ENCODE data around the gene TEF.
A peak's percentile ranks its signal among the peaks of the same experiment; 100 is the strongest.

TEF gene, protein sequence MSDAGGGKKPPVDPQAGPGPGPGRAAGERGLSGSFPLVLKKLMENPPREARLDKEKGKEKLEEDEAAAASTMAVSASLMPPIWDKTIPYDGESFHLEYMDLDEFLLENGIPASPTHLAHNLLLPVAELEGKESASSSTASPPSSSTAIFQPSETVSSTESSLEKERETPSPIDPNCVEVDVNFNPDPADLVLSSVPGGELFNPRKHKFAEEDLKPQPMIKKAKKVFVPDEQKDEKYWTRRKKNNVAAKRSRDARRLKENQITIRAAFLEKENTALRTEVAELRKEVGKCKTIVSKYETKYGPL
- long read RNA-seq, partial matches to known transcripts = 0 of 1 reads
- long read RNA-seq, other reads (novel, unspliced or antisense) = 1 of 1 reads

DNA sequence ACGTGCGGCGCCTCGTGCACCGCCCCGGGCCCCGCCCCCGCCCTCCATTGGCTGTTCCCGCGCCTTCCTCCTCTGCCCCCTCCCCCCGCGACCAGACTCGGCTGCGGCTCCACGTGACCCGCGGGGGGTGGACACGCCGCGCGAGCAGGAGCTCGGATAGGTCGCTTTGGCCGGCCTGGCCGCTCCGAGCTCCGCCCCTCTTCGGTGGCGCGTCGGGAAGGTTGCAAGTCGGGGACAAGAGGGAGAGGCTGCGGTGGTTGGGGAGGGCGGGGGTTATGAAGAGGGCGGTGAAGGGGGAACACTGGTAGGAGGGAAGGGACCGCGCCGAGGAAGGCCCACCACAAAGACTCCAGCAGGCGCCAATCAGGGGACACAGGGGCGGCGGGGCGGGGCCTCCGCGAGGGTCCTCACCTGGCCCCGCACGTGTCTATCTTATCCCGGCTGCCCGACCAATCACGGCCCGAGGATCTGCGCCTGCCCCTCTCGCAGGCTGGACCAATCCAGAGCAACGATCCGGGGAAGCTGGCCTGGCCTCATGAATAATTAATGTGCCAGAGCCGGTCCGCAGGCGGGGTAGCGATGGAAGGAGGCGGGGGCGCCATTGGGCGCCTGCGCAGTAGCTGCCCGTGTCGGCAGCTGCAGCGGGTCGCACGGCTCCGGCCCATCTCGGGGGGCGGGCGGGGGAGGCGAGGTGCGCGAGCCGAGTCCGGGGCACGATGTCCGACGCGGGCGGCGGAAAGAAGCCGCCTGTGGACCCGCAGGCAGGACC, at the start of gene TEF:
Gene TEF, plus strand, starts transcription at position 614 of the 769 bp plus-strand sequence. Its CDS starts 103 bp downstream, at position 717.
- TF ChIP-seq GABPA (IDR thresholded peaks at IDR 0.05; ENCODE audit: low read depth) (no peak), CTCF (IDR thresholded peaks at IDR 0.05; ENCODE audit: insufficient read depth, low read length) (no peak), POLR2AphosphoS5 (IDR thresholded peaks at IDR 0.05; ENCODE audit: low read depth) (peak; percentile 40)
- H3K4me3 ChIP-seq (replicated peaks; ENCODE audit: insufficient read depth, low read length) = peak within 1 kb of the TSS; percentile 84
- peak; percentile 98 to 99 for DNase-seq (ENCODE audit: low read depth in 1 of 2, low spot score in 1 of 2)
- peak within 1 kb of the TSS; percentile 77 for H3K27ac ChIP-seq (replicated peaks)
- H3K27me3 ChIP-seq (ENCODE audit: insufficient read depth, poor library complexity, severe bottlenecking) = no peaks in the 10 kb centered on the region

DNA sequence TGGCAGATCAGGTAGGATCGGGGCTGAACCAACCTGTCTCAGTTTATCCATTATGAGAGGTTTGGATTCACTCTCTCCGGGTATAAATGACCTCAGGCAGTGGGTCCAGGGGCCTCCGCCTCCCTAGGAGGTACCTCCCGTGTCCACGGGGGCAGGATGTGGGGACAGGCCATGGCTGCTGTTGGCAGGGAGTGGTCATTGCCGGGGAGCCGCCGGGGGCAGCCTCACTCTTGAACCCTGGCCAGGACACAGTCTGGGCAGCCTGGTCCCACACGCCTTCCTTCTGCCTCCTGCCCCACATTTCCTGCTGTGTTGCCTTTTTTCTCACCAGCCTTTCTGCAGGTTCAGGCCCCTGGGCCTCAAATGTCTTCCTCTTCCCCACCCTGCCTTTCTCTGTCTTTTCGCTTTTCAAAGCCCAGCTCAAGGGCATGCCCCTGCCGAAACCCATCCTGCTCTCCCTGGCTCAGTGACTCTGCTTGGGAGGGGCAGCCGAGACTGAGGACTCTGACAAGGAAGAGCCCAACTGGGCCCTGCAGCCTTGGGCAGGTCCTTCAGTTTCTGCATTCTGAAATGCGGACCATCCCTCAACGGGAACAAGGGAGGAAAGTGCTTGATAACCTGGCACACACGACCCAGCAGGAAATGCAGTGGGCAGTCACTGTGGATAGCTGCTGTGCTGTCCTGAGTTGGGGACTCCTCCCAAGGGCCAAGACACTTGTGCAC, 49.4 kb upstream of the TEF start:
- DNase-seq (ENCODE audit: low read depth in 1 of 2, low spot score in 1 of 2) = no peak
- TF ChIP-seq POLR2AphosphoS5 (IDR thresholded peaks at IDR 0.05; ENCODE audit: low read depth) (no peak), GABPA (IDR thresholded peaks at IDR 0.05; ENCODE audit: low read depth) (no peak), REST (IDR thresholded peaks at IDR 0.05; ENCODE audit: insufficient replicate concordance, low read depth) (no peak), SPI1 (IDR thresholded peaks at IDR 0.05; ENCODE audit: borderline replicate concordance, low read depth) (no peak), CTCF (IDR thresholded peaks at IDR 0.05; ENCODE audit: insufficient read depth, low read length) (no peak)
- no peaks in the 10 kb centered on the region for H3K27me3 ChIP-seq (ENCODE audit: insufficient read depth, poor library complexity, severe bottlenecking)
- no peak overlapping the region for H3K27ac ChIP-seq (replicated peaks)
- H3K4me3 ChIP-seq (replicated peaks; ENCODE audit: insufficient read depth, low read length) = no peak overlapping the region

- TF ChIP-seq REST (IDR thresholded peaks at IDR 0.05; ENCODE audit: insufficient replicate concordance, low read depth) (no peak), CTCF (IDR thresholded peaks at IDR 0.05; ENCODE audit: insufficient read depth, low read length) (no peak), SPI1 (IDR thresholded peaks at IDR 0.05; ENCODE audit: borderline replicate concordance, low read depth) (no peak), GABPA (IDR thresholded peaks at IDR 0.05; ENCODE audit: low read depth) (no peak), POLR2AphosphoS5 (IDR thresholded peaks at IDR 0.05; ENCODE audit: low read depth) (no peak)
- Histone ChIP-seq H3K27ac (replicated peaks) (no peak overlapping the region), H3K27me3 (ENCODE audit: insufficient read depth, poor library complexity, severe bottlenecking) (no peaks in the 10 kb centered on the region), H3K4me3 (replicated peaks; ENCODE audit: insufficient read depth, low read length) (no peak overlapping the region)
- DNase-seq (ENCODE audit: low read depth in 1 of 2, low spot score in 1 of 2) = no peak
These were observed 47.9 kb upstream of the TEF start for GRCh38 chr22:41333806-41334205.
